HG02981 (cell line): ENCODE results near the gene PRKG1.

Source experiments
- ATAC-seq: cut with Tn5 transposase; IDR thresholded peaks from one replicate; pipeline ENCODE4 v1.9.1; 2021; ENCODE audit warnings: mild to moderate bottlenecking, moderate library complexity; ENCODE audit not compliant: unreplicated experiment

The PRKG1 gene

GRCh38 chr10:51950996-51951555 is 876.8 kb downstream of the PRKG1 start:
- ATAC-seq: no peak

GRCh38 chr10:51951601-51952000 is 877.3 kb downstream of the PRKG1 start:
- ATAC-seq: no peak

DNA sequence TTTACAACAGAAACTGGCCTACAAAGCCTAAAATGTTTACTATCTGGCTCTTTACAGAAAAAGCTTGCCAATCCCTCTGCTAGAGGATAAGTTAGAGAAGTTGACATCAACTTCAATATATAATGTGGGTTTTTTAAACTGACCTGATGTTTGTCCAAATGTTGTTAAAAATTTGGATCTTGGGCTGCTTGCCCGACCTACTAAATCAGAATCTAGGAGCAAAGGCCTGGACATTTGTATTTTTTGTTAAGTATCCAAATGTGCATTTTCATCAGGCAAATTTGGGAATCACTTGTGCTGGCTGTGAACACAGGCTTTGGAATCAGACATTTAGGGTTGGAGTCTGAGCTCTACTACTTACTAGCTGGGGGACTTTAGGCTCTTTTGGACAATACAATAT is 877.8 kb downstream of the PRKG1 start:
- no peak for ATAC-seq

DNA sequence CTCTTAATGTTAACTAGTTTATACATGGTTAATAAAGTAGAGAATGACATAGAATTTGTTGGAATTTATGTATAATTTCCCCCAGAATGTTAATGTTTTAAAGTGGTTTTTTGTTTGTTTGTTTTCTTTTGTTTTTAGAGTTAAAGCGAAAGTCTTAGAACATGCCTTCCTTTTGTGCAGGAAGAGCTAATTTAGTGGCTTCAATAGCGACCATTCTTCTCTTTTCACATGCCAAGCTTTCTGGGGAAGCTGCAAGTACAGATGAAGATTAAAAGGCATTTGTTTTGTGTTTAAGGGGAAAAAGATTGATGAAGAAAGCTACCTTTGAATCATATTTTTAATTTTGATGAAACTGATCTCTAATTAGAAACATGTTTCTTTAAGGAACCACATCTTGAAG is 881.4 kb downstream of the PRKG1 start:
- no peak for ATAC-seq

GRCh38 chr10:51956822-51957221 is 882.5 kb downstream of the PRKG1 start:
- ATAC-seq: no peak

GRCh38 chr10:51960494-51960895 is 886.2 kb downstream of the PRKG1 start:
- peak; percentile 57 for ATAC-seq

DNA sequence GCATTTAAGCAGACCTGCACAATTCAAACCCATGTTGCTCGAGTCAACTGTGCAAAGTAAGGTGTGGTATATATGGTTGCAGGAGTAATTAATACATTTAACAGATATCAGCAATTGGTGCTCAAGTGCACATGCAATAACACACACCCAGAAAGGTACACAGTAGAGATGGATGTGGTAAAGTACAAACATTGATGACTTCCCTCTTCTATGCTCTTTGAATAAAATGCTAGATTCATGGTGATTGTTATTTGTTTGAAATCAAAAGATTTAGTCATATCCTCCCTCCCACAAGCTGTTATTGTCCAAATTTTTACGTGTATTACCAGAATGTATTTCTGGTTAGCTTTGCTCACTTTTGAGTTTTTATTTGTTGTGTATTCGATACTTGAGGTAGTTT is 887.1 kb downstream of the PRKG1 start:
- ATAC-seq: no peak

DNA sequence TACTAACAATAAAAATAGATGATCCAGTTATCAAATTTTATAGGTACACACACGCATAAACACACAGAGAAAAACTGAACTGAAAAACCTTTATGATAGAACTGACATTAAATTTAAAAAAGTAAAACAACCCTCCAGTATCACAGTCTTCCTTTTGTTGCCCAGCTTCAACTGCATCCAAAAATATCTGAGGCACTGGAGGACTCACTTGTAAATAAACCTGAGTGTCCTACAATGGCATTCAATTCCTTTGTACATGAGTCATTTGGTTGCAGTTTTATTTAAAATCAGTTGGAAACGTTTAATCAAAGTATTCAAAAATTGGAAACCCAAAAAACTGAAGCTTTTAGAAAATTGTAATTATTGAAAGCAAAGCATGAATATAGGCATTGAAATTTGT is 890.3 kb downstream of the PRKG1 start:
- ATAC-seq: no peak

DNA sequence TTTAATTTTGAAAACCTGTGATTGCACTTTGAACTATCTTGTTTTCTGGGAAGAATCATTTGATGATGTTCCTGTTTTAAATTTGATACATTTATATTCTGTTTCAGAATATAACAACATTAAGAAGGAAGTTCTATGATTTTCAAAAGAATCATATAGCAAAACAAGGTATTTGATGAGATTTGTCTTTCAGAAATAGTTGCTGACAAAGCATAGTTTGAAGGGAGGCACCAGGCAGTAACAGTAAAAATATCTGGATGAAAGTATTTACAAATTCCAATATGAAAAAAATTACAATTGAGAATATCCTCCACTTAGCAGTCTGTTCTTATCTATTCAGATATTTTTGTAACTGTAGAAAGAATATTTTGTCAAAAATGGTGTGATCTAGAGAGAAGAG is 891.2 kb downstream of the PRKG1 start:
- ATAC-seq: no peak

- ATAC-seq: no peak
These were observed 898.6 kb downstream of the PRKG1 start for GRCh38 chr10:51972733-51973346.

DNA sequence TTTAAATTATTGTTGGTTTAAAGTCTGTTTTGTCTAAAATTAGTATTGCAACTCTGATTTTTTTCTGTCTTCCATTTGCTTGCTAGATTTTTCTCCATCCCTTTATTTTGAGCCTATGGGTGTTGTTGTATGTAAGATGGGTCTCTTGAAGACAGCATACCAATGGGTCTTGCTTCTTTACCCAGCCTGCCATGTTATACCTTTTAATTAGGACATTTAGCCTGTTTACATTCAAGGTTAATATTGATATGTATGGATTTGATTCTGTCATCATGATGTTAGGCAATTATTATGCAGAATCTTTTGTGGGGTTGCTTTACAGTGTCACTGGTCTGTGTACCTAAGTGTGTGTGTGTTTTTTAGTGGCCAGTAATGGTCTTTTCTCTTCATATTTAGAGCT is 906.5 kb downstream of the PRKG1 start:
- ATAC-seq: no peak

GRCh38 chr10:51981731-51982130 is 907.4 kb downstream of the PRKG1 start:
- no peak for ATAC-seq

DNA sequence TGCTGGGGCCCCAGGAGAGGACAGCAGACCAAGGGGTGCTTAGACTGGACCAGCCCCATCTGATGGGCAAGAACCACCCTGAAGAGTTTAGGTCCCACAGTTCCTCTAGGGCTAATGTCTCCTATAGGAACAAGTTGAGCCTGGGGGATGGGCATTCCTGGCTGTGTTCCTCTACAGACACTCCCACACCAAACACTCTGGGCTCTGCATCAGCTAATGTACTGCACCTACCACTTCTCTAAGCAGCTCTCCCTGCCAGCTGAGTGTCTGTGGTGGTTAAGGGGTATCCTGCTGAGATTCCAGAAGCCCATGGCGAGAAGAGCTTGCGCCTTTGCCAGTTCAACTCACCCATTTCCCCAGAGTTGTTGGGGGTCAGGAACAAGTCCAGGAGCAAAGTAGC is 909.2 kb downstream of the PRKG1 start:
- ATAC-seq: no peak

DNA sequence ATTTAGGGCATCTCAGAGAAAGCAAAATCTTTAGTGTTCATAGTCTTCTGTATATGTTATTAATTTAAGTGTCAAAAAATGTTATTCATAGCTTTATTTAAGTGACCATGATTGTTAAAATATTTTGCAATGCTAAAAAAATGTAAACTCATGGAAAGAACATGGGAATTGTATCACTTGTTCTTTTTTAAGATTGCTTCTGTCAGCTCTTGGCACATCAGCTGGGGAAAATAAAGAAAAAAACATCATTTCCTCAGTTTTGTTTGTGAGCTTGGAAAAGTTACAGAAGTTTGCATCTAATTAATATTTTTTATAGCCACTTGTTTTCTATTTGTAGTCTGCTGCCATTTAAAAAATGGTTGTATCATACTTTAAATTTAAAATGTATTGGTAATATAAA is 911.0 kb downstream of the PRKG1 start:
- no peak for ATAC-seq

GRCh38 chr10:51986516-51986915 is 912.2 kb downstream of the PRKG1 start:
- no peak for ATAC-seq

- ATAC-seq: no peak
These were observed 919.2 kb downstream of the PRKG1 start for GRCh38 chr10:51993475-51993874.

GRCh38 chr10:51999096-51999495 is 924.8 kb downstream of the PRKG1 start:
- no peak for ATAC-seq

GRCh38 chr10:52004342-52004949 is 930.2 kb downstream of the PRKG1 start:
- ATAC-seq: peak; percentile 79

GRCh38 chr10:52007091-52007490 is 932.8 kb downstream of the PRKG1 start:
- ATAC-seq: no peak

DNA sequence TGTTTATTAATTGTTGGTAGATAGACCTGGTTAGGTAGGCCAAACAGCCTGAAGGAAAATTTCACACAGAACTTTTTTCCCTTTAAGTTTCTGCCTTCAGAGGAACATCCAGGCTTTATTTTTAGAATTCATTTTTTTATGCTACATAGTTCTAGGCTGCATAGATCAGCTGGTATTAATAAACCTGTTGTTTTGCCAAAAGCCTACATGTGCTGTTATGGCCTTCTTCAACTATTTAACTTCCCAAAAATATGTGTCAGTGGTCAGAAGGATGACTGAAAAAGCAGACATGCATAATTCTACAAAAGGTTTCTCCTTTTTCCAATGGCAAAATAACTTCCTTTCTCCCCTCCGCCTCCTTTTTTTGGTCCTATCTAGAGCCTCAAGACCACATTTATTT is 936.8 kb downstream of the PRKG1 start:
- ATAC-seq: no peak

DNA sequence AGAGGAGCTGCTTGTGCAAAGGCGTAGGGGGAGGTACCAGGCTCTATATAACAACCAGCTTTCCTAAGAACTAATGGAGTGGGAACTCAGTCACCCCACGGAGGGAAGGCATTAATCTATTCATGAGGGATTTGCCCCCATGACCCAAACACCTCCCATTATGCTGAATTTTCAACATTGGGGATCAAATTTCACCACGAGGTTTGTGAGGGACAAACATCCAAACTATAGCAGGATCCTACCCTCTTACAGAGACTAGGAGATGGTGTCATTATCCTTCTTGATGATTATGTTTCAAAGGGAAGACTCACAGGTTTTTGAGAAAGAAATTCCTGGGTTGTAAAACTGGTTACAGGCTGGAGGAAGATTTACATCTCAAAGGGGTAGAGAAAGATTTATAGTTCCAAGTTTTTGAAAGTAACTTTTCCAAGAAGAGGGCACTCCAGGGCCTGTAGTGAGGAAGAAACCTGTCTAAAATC is 944.8 kb downstream of the PRKG1 start:
- ATAC-seq: no peak

DNA sequence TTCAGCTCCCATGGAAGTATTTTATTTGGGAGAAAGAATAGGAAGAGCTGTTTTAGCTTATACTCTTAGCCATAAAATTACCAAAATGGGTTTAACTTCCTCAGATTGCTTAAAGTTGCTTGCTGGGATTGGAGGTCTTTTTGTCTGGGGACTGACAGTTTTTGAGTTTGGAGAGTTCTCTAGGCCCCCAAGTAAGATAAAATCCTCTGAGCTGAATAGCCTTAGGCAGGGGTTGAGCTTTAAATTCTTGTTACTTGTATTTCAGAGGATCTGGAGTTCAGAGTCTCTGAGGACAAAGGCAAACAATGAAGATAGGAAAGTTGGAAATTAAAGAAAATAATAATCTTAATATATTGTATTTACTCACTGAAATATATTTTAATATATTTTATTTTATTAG is 945.4 kb downstream of the PRKG1 start:
- no peak for ATAC-seq

DNA sequence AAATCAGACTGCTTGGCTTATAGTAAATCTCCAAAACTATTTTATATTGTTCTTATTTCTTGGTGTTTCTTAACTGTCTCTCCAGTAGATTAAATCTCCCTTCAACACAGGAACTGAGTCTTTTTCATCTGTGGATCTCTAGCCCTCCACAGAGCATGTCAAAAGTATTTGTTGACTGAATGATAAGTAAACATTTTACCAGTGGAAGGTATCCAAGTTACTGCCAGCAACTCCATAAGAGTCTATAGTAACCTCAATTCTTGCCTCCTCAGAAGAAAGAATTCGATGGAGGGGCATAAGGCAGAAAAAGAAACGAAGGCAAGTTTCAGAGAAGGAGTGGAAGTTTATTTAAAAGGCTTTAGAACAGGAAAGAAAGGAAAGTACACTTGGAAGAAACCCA is 945.9 kb downstream of the PRKG1 start:
- ATAC-seq: no peak
